Mucosa of descending colon (tissue), 3 donors: Measurements from ENCODE around the gene GOSR2. TPM values are rescaled to one million over a fixed set of nuclear protein-coding genes. Genes with fewer than 3 reads are reported as not detected.

ENCODE experiments used
- ATAC-seq: fragments of 200-7000 bp; cut with Tn5 transposase; one replicate; pipeline ENCODE4 v1.9.1; 2020; ENCODE audit warnings: mild to moderate bottlenecking, moderate library complexity
- DNase-seq, 3 donors: peaks; one replicate each; pipeline ENCODE4 v3.0.0-alpha.2; 2020
- H3K36me3 ChIP-seq: fragments of 200-600 bp; one replicate; pipeline ENCODE4 v1.8.0; 2021; ENCODE audit warnings: low read depth, mild to moderate bottlenecking
- H3K4me1 ChIP-seq: fragments of 200-600 bp; one replicate; pipeline ENCODE4 v1.8.0; 2021; ENCODE audit warnings: low read depth, mild to moderate bottlenecking
- H3K4me3 ChIP-seq: fragments of 200-600 bp; one replicate; pipeline ENCODE4 v1.8.0; 2021; ENCODE audit warnings: mild to moderate bottlenecking
- H3K9me3 ChIP-seq: fragments of 200-600 bp; one replicate; pipeline ENCODE4 v1.8.0; 2021; ENCODE audit warnings: mild to moderate bottlenecking
- CTCF ChIP-seq: fragments of 200-600 bp; IDR thresholded peaks from one replicate; pipeline ENCODE4 v1.8.0; 2022; ENCODE audit warnings: antibody characterized with exemption, mild to moderate bottlenecking
- intact Hi-C, 2 donors: fragments of 100-400 bp; cut with DNase I in 1 of 2; cut with micrococcal nuclease in 1 of 2; formaldehyde crosslinking; loops; one replicate each; pipeline versions ENCODE4 v1.11.0 to v1.11.1; 2022; cut with DNase I, micrococcal nuclease
- microRNA-seq: library from miRNA; unstranded; fragments of <30 nt; microRNA quantifications from one replicate; pipeline ENCODE4, GENCODE V29; 2019
- total RNA-seq, 3 donors: library from RNA; stranded (reverse); fragmentation: NEBNext Ultra II Directional in 2 of 3; extraction: Animal tissue kit (Norgen Biotek cat#: 25700) in 2 of 3; gene quantifications; one replicate each; pipeline versions ENCODE4 v1.2.1 to v1.2.4, GENCODE V29; 2021 to 2023
- donor health status: DM: no; HTN: no; CAD: no; lungs with moderate emphysema.
- donor health status: DM: no; HTN: no; CAD: no.
- donor health status: DM: no; HTN: yes; CAD: no.

The GOSR2 gene
- total RNA-seq, 3 donors from 2014 or later = 53.7 to 56.5 (median 55.0) TPM

- TF ChIP-seq CTCF = no peak
- Histone ChIP-seq H3K9me3 (no peaks in the 10 kb centered on the region), H3K36me3 (no peaks in the 10 kb centered on the region), H3K4me1 (no peaks in the 10 kb centered on the region), H3K4me3 (no peak overlapping the region)
- no peak for DNase-seq
- intact Hi-C loops = no loop called here
- ATAC-seq = no peak
Measured at GRCh38 chr17:46989637-46990431, 66.9 kb downstream of the GOSR2 start.

- no peak overlapping the region for H3K4me3 ChIP-seq
- ATAC-seq (no peak), DNase-seq (no peak)
- intact Hi-C loops = no loop called here
- no peaks in the 10 kb centered on the region for H3K4me1 ChIP-seq
- TF ChIP-seq CTCF = no peak
- H3K36me3 ChIP-seq = no peaks in the 10 kb centered on the region
- no peaks in the 10 kb centered on the region for H3K9me3 ChIP-seq
Measured at GRCh38 chr17:46991617-46992016, 68.7 kb downstream of the GOSR2 start.

Small RNA genes within 50 kb of the gene (microRNA-seq; reads per million reads assigned to microRNA genes)
- gene MIR5089 = not detected

Other genes starting within 250 kb of the GOSR2 start
- gene WNT3, start 104.5 kb upstream of the GOSR2 start, total RNA-seq = 1 to 10 TPM in 1 of 3 donors, under 1 TPM in 2; 0.29 to 1.1 (median 0.41) TPM
- under 1 TPM in 1 of 3 donors, not detected in 2; 0.22 TPM for gene WNT9B, start 71.6 kb upstream of the GOSR2 start, total RNA-seq
- gene RPRML, start 56.1 kb downstream of the GOSR2 start, total RNA-seq = under 1 TPM in 2 of 3 donors, not detected in 1; 0.26 to 0.44 TPM